Astrocyte (in vitro differentiated cells and primary cell): ENCODE data around the gene MNAT1. TPM values are rescaled to one million over a fixed set of nuclear protein-coding genes. Genes with fewer than 3 reads are reported as not detected.

Experiments
- DNase-seq: peaks from one replicate; pipeline ENCODE4 v3.0.0-alpha.2; 2010; ENCODE audit warnings: low read depth
- FAIRE-seq: peaks from 2 replicates; lab custom pipeline; 2011; peaks lifted over from hg19 to GRCh38; lab: Jason Lieb, UNC
- H2AFZ ChIP-seq: 2 replicates; pipeline ENCODE4 v1.6.0; 2012; ENCODE audit warnings: low read depth, low read length, inconsistent platforms
- H3K27ac ChIP-seq: 2 replicates; pipeline ENCODE4 v1.5.1; 2011; ENCODE audit warnings: low read depth, low read length, inconsistent platforms
- H3K27me3 ChIP-seq: 2 replicates; pipeline ENCODE4 v1.6.0; 2011; ENCODE audit warnings: low read length, inconsistent platforms; ENCODE audit not compliant: insufficient read depth
- H3K36me3 ChIP-seq: 2 replicates; pipeline ENCODE4 v1.5.1; 2011; ENCODE audit warnings: low read length, inconsistent platforms; ENCODE audit not compliant: insufficient read depth
- H3K4me1 ChIP-seq: 2 replicates; pipeline ENCODE4 v1.5.1; 2011; ENCODE audit warnings: low read length, inconsistent platforms; ENCODE audit not compliant: insufficient read depth
- H3K4me2 ChIP-seq: 2 replicates; pipeline ENCODE4 v1.6.0; 2012; ENCODE audit warnings: low read length, inconsistent platforms
- H3K4me3 ChIP-seq: 2 replicates; pipeline ENCODE4 v1.5.1; 2011; ENCODE audit warnings: low read depth, mild to moderate bottlenecking, low read length, inconsistent platforms; ENCODE audit not compliant: insufficient read depth
- H3K79me2 ChIP-seq: 2 replicates; pipeline ENCODE4 v1.6.0; 2012; ENCODE audit warnings: mild to moderate bottlenecking, low read length, inconsistent platforms; ENCODE audit not compliant: insufficient read depth
- H3K9ac ChIP-seq: 2 replicates; pipeline ENCODE4 v1.6.0; 2012; ENCODE audit warnings: mild to moderate bottlenecking, low read length, inconsistent platforms
- H3K9me3 ChIP-seq: 2 replicates; pipeline ENCODE4 v1.5.1; 2012; ENCODE audit warnings: low read depth, mild to moderate bottlenecking, low read length, inconsistent platforms; ENCODE audit not compliant: insufficient read depth
- H4K20me1 ChIP-seq: 2 replicates; pipeline ENCODE4 v1.6.0; 2012; ENCODE audit warnings: low read length, inconsistent platforms; ENCODE audit not compliant: insufficient read depth
- H3K27ac Mint-ChIP-seq: one replicate; pipeline ENCODE4 v1.8.0; 2021; ENCODE audit warnings: mild to moderate bottlenecking, mixed read lengths; ENCODE audit not compliant: unreplicated experiment
- H3K27me3 Mint-ChIP-seq: one replicate; pipeline ENCODE4 v1.8.0; 2021; ENCODE audit warnings: low read depth, mixed read lengths; ENCODE audit not compliant: unreplicated experiment
- H3K36me3 Mint-ChIP-seq: one replicate; pipeline ENCODE4 v1.8.0; 2021; ENCODE audit warnings: low read depth, mixed read lengths; ENCODE audit not compliant: unreplicated experiment
- H3K4me1 Mint-ChIP-seq: one replicate; pipeline ENCODE4 v1.8.0; 2021; ENCODE audit warnings: low read depth, mixed read lengths; ENCODE audit not compliant: unreplicated experiment
- H3K4me3 Mint-ChIP-seq: one replicate; pipeline ENCODE4 v1.8.0; 2021; ENCODE audit warnings: mild to moderate bottlenecking, moderate library complexity, mixed read lengths; ENCODE audit not compliant: unreplicated experiment
- H3K9me3 Mint-ChIP-seq: one replicate; pipeline ENCODE4 v1.8.0; 2021; ENCODE audit warnings: mild to moderate bottlenecking, mixed read lengths; ENCODE audit not compliant: unreplicated experiment
- CTCF ChIP-seq: IDR thresholded peaks from 2 replicates; pipeline ENCODE4 v1.5.1; 2011; ENCODE audit warnings: low read depth, mild to moderate bottlenecking, inconsistent platforms, low read length, moderate library complexity; ENCODE audit not compliant: insufficient read depth
- EZH2 ChIP-seq: IDR thresholded peaks from 2 replicates; pipeline ENCODE4 v1.6.1; 2012; ENCODE audit warnings: mild to moderate bottlenecking, low read length, inconsistent platforms; ENCODE audit not compliant: insufficient read depth
- total RNA-seq: library from RNA; stranded (reverse); gene quantifications from 2 replicates; pipeline ENCODE4 v1.2.1, GENCODE V29; 2021

The MNAT1 gene
- total RNA-seq, 1 donor from 2014 or later, result 36.0 TPM

GRCh38 chr14:60817113-60817512 lies 82.6 kb downstream of the MNAT1 start:
- TF ChIP-seq CTCF (no peak), EZH2 (no peak)
- no peak overlapping the region for H3K27ac Mint-ChIP-seq

GRCh38 chr14:60819575-60819974 lies 85.0 kb downstream of the MNAT1 start:
- no peaks in the 10 kb centered on the region for H4K20me1 ChIP-seq
- no peak for TF ChIP-seq CTCF
- TF ChIP-seq EZH2, result no peak
- FAIRE-seq, result no peak

More at GRCh38 chr14:60817113-60817512, 82.6 kb downstream of the MNAT1 start:
- Histone ChIP-seq H4K20me1 (no peaks in the 10 kb centered on the region), H2AFZ (no peak overlapping the region), H3K4me1 (no peaks in the 10 kb centered on the region), H3K9ac (no peak overlapping the region), H3K9me3 (no peaks in the 10 kb centered on the region), H3K36me3 (peaks cover 15% of the 10 kb centered on the region), H3K4me3 (no peak overlapping the region), H3K27me3 (no peaks in the 10 kb centered on the region), H3K79me2 (no peaks in the 10 kb centered on the region), H3K4me2 (no peak overlapping the region), H3K27ac (no peak overlapping the region)
- no peaks in the 10 kb centered on the region for H3K9me3 Mint-ChIP-seq
- no peaks in the 10 kb centered on the region for H3K4me1 Mint-ChIP-seq
- FAIRE-seq (no peak), DNase-seq (no peak)
- H3K4me3 Mint-ChIP-seq, result no peak overlapping the region
- no peaks in the 10 kb centered on the region for H3K27me3 Mint-ChIP-seq
- peaks cover 11% of the 10 kb centered on the region for H3K36me3 Mint-ChIP-seq

GRCh38 chr14:60838601-60839000 lies 104.0 kb downstream of the MNAT1 start:
- Mint-ChIP-seq H3K4me3 (no peak overlapping the region), H3K36me3 (peaks cover 20% of the 10 kb centered on the region), H3K27me3 (no peaks in the 10 kb centered on the region), H3K4me1 (no peaks in the 10 kb centered on the region), H3K9me3 (no peaks in the 10 kb centered on the region), H3K27ac (no peak overlapping the region)
- H3K36me3 ChIP-seq, result peaks cover 4% of the 10 kb centered on the region
- no peak overlapping the region for H3K4me2 ChIP-seq
- FAIRE-seq, result no peak
- H3K9ac ChIP-seq, result no peak overlapping the region
- no peaks in the 10 kb centered on the region for H3K27me3 ChIP-seq
- no peaks in the 10 kb centered on the region for H3K9me3 ChIP-seq
- no peak overlapping the region for H3K4me3 ChIP-seq
- DNase-seq, result no peak
- no peaks in the 10 kb centered on the region for H3K4me1 ChIP-seq
- no peaks in the 10 kb centered on the region for H4K20me1 ChIP-seq
- H3K27ac ChIP-seq, result no peak overlapping the region
- H3K79me2 ChIP-seq, result no peaks in the 10 kb centered on the region
- no peak overlapping the region for H2AFZ ChIP-seq
- TF ChIP-seq EZH2 (no peak), CTCF (no peak)

More at GRCh38 chr14:60819575-60819974, 85.0 kb downstream of the MNAT1 start:
- Mint-ChIP-seq H3K27ac (no peak overlapping the region), H3K9me3 (no peaks in the 10 kb centered on the region), H3K4me1 (no peaks in the 10 kb centered on the region), H3K27me3 (no peaks in the 10 kb centered on the region), H3K4me3 (no peak overlapping the region), H3K36me3 (no peaks in the 10 kb centered on the region)
- no peak overlapping the region for H3K4me3 ChIP-seq
- no peak overlapping the region for H3K9ac ChIP-seq
- H3K4me2 ChIP-seq, result no peak overlapping the region
- H2AFZ ChIP-seq, result no peak overlapping the region
- H3K27me3 ChIP-seq, result no peaks in the 10 kb centered on the region
- no peak for DNase-seq
- H3K4me1 ChIP-seq, result no peaks in the 10 kb centered on the region
- no peaks in the 10 kb centered on the region for H3K9me3 ChIP-seq
- H3K79me2 ChIP-seq, result no peaks in the 10 kb centered on the region
- peaks cover 6% of the 10 kb centered on the region for H3K36me3 ChIP-seq
- no peak overlapping the region for H3K27ac ChIP-seq
